ENCODE measurements around the gene PRKG1. TPM values are rescaled to one million over a fixed set of nuclear protein-coding genes. Genes with fewer than 3 reads are reported as not detected.

The PRKG1 gene
- total and polyA plus RNA-seq, 2 of the 8 experiments (the other 6 are each of a cell fraction or from before 2014, with no cell fraction given), result 4.2 to 15.2 TPM

- Histone ChIP-seq H3K9ac (replicated peaks in 1 of 4; ENCODE audit: extremely low read depth in 1 of 4, low read depth in 3 of 4, low read length in 3 of 4) (no peak overlapping the region), H3K18ac (ENCODE audit: extremely low read depth, low read length) (no peak overlapping the region), H4K20me1 (replicated peaks in 1 of 2; ENCODE audit: control insufficient read depth in 1 of 2, insufficient read depth in 2 of 2, low read length in 2 of 2) (no peaks in the 10 kb centered on the region), H3K4me1 (replicated peaks in 1 of 4; ENCODE audit: control insufficient read depth in 3 of 4, insufficient read depth in 4 of 4, low read length in 3 of 4) (peaks cover 0 to 3% (median 0%) of the 10 kb centered on the region in 4 experiments; a peak in 2 of 7 replicates), H2BK20ac (ENCODE audit: low read length) (no peak overlapping the region), H3K36me3 (ENCODE audit: control insufficient read depth in 2 of 4, insufficient read depth in 4 of 4, low read length in 3 of 4) (no peaks in the 10 kb centered on the region), H4K91ac (replicated peaks; ENCODE audit: insufficient read length, low read length) (no peak overlapping the region), H2AFZ (ENCODE audit: low read length) (no peak overlapping the region), H3K56ac (replicated peaks; ENCODE audit: insufficient read length, low read depth, low read length) (no peak overlapping the region), H2AK5ac (ENCODE audit: low read depth, low read length) (no peak overlapping the region), H4K5ac (ENCODE audit: insufficient read length, low read depth, low read length) (no peak overlapping the region), H3K9me3 (ENCODE audit: insufficient read depth in 2 of 2, low read depth in 1 of 2, low read length in 1 of 2) (no peaks in the 10 kb centered on the region), H3K4me3 (ENCODE audit: extremely low read depth in 1 of 4, insufficient read depth in 2 of 4, low read depth in 3 of 4, low read length in 4 of 4) (no peak overlapping the region), H3K4me2 (ENCODE audit: insufficient read depth in 1 of 2, low read depth in 2 of 2, low read length in 2 of 2) (no peak overlapping the region), H2BK120ac (replicated peaks; ENCODE audit: low read depth, low read length) (no peak overlapping the region), H3K23ac (ENCODE audit: insufficient read length) (no peak overlapping the region), H2BK5ac (ENCODE audit: low read depth, low read length) (no peak overlapping the region), H3K27ac (ENCODE audit: low read depth, low read length) (no peak overlapping the region), H3K4ac (replicated peaks; ENCODE audit: insufficient read length, low read depth, low read length) (no peak overlapping the region), H3K79me2 (ENCODE audit: control insufficient read depth in 1 of 2, insufficient read depth in 2 of 2, low read length in 2 of 2) (no peaks in the 10 kb centered on the region), H3K79me1 (ENCODE audit: low read depth, low read length) (no peaks in the 10 kb centered on the region), H2BK12ac (ENCODE audit: low read depth, low read length) (no peak overlapping the region), H2BK15ac (ENCODE audit: low read length) (no peak overlapping the region), H3K23me2 (ENCODE audit: low read depth, low read length) (no peaks in the 10 kb centered on the region), H3K14ac (ENCODE audit: insufficient read length) (no peak overlapping the region), H3K27me3 (replicated peaks in 1 of 4; ENCODE audit: control insufficient read depth in 3 of 4, extremely low read depth in 1 of 4, insufficient read depth in 3 of 4, low read length in 3 of 4) (no peaks in the 10 kb centered on the region), H4K8ac (ENCODE audit: extremely low read depth, insufficient read depth, low read length) (no peak overlapping the region)
- WGBS, 2 experiments (ENCODE audit: extremely low coverage in 1 of 2, insufficient coverage in 1 of 2, insufficient read length in 1 of 2, insufficient replicate concordance in 2 of 2, low coverage in 1 of 2, low lambda C conversion rate in 2 of 2, missing lambda C conversion rate in 1 of 2), result 65% methylated on average over 2 of the region's 2 CpGs; no CpG with 5 or more reads in 1 of the 2 experiments
- FAIRE-seq (no peak), DNase-seq (ENCODE audit: low read depth in 1 of 2, low spot score in 2 of 2) (no peak)
- ChIA-PET CTCF (ENCODE audit: partially characterized antibody) (no interaction called here), POLR2A (ENCODE audit: partially characterized antibody) (no interaction called here)
- no peak for TF ChIP-seq SRF (IDR thresholded peaks at IDR 0.05; ENCODE audit: low read depth, low read length)
- no peak for TF ChIP-seq SP2 (IDR thresholded peaks at IDR 0.05; ENCODE audit: low read length)
- TF ChIP-seq EGR1 (IDR thresholded peaks at IDR 0.05; ENCODE audit: borderline replicate concordance, low read depth, low read length), result no peak
- TF ChIP-seq BACH1 (IDR thresholded peaks at IDR 0.05; ENCODE audit: low read length), result no peak
- TF ChIP-seq GABPA (IDR thresholded peaks at IDR 0.05; ENCODE audit: borderline replicate concordance, insufficient read depth, low read length), result no peak
- no peak for TF ChIP-seq EP300 (IDR thresholded peaks at IDR 0.05; ENCODE audit: borderline replicate concordance in 1 of 2, low read depth in 2 of 2, low read length in 2 of 2)
- no peak for TF ChIP-seq KDM5A (IDR thresholded peaks at IDR 0.05; ENCODE audit: low read length)
- TF ChIP-seq CBX5 (IDR thresholded peaks at IDR 0.05; ENCODE audit: low read depth, low read length), result no peak
- TF ChIP-seq CHD1 (IDR thresholded peaks at IDR 0.05; ENCODE audit: low read depth, low read length), result no peak
- TF ChIP-seq HDAC6 (IDR thresholded peaks at IDR 0.05; ENCODE audit: low read depth, low read length), result no peak
Observed at GRCh38 chr10:51846856-51847506, 772.7 kb downstream of the PRKG1 start.

Data from H1 (cell line).